Activated T-cell treated with anti-CD3 and anti-CD28 coated beads for 4 hours (primary cell): ENCODE results near the gene USP20.
"Not testable (repeated sequence)": the region's sequence is repeated elsewhere in the genome, so short reads cannot be mapped to it uniquely, and the experiment has no call there.

Source experiments
- DNase-seq: peaks from one replicate; pipeline ENCODE4 v3.0.0-alpha.2; 2020

The USP20 gene

GRCh38 chr9:129835128-129835859 is at the start of gene USP20, which contains the start of gene C9orf78:
USP20 (plus strand) TSS chr9:129835458; CDS start chr9:129852556, 17,098 bp downstream.
C9orf78 (minus strand) TSS chr9:129835275; CDS start chr9:129835221, 54 bp downstream.
- peak; percentile 96 for DNase-seq

DNA sequence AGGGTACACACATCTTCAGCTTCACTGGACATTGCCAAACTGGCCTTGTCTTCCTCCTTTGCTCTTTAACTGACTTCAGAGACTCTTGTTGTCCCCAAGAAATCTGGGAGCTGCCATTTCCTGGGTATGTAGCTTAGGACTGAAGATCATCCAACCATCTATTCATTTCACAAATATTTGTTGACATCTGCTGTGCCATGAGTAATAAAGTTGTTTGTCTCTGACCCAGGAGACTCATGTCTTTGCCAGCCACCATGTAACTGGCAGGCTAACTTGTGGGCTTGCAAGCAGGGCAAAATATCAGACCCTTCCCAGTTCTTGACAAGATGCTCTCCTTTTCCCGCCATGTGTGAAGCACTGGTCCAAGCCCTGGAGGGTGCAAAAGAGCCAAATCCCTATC is 49.4 kb upstream of the USP20 start:
- no peak for DNase-seq

DNA sequence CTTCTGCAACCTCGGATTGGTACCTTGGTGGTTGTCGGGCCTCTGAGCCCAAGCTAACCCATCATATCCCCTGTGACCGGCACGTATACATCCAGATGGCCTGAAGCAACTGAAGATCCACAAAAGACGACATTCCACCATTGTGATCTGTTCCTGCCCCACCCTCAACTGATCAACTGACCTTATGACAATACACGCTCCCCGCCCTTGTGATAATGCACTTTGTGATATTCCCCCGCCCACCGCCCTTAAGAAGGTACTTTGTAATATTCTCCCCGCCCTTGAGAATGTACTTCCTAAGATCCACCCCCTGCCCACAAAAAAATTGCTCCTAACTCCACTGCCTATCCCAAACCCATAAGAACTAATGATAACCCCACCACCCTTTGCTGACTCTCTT is 48.8 kb upstream of the USP20 start:
- DNase-seq: no peak

GRCh38 chr9:129794549-129794948 is 40.7 kb upstream of the USP20 start:
- DNase-seq: no peak

GRCh38 chr9:129796029-129796428 is 39.2 kb upstream of the USP20 start:
- not testable (repeated sequence) for DNase-seq

DNA sequence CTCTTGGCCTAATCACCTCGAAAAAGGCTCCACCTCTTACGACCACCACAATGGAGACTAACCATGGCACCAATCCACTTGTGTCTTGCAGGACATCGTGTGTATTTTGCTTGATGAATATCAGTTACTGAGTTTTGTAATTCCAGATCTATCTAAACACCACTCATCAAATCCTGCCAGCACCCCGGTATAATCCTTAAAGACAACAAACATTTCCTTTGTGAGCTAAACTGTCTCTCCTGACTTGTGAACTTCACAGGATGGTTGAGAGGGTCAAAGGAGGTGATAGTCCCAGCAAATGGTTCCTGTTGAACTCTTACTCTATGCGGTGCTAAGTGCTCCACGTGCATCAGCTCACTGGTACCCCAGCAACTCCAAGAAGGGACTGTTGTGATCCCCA is 36.3 kb upstream of the USP20 start:
- DNase-seq: no peak

DNA sequence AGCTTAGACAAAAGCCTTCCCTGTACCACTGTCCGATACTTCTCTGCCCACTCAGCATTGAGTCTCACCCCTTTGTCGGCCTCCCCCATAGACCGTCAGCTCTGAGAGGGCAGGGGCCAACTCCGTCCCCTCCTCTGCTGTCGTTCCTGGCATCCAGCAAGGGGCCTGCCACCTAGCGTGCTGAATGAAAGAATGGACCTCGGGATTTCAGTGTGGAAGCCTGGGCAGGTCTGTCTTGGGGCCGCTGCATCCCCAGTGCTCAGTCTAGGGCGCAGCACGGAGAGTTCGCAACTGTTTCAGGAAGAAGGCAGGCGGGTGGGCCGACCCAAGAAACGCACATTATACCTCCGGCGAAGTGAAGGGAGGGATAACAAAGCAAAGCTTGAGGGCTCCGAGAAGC is 33.8 kb upstream of the USP20 start:
- no peak for DNase-seq

- peak; percentile 96 for DNase-seq
Observed at GRCh38 chr9:129802833-129803675, 32.2 kb upstream of the USP20 start, which contains the start of gene TOR1B. TOR1B (plus strand) TSS chr9:129803184; CDS start chr9:129803213, 29 bp downstream.

DNA sequence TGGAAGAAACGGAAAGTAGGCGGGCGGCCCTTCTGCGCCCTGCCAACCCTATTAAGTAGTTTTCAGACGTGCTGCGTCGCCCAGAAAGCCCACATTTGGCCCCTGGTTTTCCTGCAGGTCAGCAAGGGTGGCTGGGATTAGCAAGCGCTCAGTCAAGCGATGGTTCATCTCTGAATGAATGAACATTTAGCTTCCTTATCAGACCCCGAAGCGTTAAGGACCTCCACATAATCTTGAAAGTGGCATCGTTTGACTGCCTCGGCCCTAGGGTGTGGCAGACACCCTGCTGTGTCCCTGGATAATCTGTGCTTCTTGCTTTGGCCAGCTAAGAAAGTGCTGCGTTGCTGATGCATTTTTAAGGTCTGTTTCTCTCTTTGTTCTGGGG is 31.6 kb upstream of the USP20 start:
- DNase-seq: no peak

DNA sequence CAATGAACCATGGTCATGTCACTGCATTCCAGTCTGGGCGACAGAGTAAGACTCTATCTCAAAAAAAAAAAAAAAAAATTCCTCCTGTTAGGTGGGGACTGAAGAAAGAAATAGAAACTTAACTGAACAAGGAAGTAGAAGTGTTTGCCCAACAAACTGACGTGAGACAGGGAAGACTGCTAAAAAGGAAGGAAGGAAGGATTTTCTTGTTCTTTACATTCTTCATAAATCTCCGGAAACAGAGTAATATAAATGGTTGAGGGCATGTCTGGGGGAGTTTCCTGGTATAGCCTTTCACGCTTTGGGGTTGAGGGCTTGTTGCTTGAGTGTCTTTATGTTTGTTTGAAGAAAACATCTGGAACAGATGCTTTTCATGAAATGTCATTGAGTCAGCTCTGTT is 29.2 kb upstream of the USP20 start:
- no peak for DNase-seq

DNA sequence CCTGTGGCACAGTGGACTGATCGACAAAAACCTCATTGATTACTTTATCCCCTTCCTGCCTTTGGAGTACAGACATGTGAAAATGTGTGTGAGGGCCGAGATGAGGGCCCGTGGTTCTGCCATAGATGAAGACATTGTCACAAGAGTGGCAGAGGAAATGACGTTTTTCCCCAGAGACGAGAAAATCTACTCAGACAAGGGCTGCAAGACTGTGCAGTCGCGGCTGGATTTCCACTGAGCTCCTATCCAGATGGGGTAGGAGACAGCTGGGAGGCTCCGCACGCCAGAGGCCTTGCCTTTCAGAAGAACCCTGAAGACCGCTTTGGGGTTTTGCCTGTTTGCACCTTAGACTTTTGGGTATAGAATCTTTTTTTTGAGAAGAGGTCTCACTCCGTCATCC is 25.9 kb upstream of the USP20 start:
- no peak for DNase-seq

- DNase-seq: no peak
Observed at GRCh38 chr9:129810116-129810515, 25.1 kb upstream of the USP20 start.

GRCh38 chr9:129810788-129811187 is 24.5 kb upstream of the USP20 start:
- DNase-seq: no peak

DNA sequence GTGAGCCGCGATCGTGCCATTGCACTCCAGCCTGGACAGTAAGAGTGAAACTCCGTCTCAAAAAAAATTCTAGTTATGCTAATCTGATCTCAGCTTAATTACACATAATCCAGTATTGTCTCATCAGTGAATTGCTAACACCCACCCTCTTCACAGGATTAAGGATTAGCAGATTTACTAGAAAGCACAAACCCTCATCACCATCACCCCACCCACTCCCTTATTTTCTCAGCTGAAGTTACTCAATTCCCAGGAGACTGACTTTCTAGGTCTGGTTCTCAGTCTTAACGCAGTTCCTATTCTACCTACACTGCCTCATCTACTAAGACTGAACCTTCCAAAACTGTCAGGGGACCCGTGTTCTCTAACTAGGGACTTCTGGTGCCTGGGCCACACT is 23.3 kb upstream of the USP20 start:
- DNase-seq: no peak

DNA sequence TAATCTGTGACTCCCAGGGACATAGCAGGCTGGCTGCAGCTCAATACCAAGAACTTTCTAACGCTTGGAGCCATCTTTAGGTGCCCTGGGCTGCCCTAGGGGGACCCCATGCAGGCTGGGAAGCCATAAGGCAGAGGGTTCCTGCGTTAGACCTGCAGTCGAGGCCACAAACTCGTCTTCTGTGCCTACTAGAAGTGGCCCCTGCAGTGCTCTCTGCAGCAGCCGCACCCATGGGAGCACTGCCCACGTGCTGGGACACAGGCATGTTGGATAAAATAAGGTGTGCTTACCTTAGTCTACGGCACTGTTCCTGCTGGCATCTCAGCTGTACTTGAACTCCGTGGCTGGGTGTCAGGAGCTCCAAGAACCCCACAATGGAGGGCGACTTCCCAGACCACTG is 22.9 kb upstream of the USP20 start:
- no peak for DNase-seq

- no peak for DNase-seq
Observed at GRCh38 chr9:129813661-129814060, 21.6 kb upstream of the USP20 start.

- DNase-seq: no peak
Observed at GRCh38 chr9:129814432-129815223, 20.6 kb upstream of the USP20 start.

GRCh38 chr9:129815278-129815677 is 20.0 kb upstream of the USP20 start:
- no peak for DNase-seq

DNA sequence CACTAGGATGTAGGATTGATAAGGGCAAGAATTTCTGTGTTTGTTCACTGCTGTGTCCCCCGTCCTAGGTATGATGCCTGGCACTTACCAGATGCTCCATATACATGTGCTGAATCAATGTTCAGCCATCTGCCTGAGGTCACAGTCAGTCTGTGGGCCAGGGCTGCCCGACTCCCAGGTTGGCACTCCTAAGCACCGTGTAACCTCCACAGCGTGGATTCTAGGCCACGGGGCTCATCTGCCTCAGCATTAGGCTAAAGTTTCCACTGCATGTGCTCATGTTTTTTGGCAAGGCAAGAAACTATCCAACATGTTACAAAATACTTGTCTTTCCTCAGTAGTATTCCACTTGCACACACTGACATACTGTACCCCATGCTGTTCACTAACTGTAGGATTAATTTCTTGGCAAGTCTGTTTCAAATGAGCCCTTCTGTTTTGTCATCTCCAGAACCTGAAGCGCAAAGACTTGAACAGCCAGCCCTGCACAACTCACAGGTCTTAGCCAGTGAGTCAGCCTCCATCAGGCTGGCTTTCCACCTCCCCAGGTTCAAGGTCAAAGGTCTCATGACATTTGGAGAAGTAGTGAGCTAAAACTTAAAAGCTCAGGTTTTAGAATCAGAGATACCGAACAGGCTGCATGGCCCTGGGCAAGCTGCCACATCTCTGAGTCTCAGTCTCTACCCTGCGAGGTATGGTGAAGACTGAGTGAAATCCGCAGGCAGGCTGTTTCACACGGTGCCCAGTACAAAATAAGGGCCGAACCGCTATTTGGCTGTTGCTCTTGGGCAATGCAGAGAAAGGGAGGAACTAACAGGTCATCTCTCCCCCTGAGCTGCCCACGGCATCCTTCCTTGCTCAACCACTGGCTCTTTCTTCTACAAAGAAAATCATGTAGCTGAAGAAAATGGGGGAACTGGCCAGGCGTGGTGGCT is 18.5 kb upstream of the USP20 start:
- no peak for DNase-seq

- no peak for DNase-seq
Observed at GRCh38 chr9:129822898-129823541, 12.2 kb upstream of the USP20 start.

DNA sequence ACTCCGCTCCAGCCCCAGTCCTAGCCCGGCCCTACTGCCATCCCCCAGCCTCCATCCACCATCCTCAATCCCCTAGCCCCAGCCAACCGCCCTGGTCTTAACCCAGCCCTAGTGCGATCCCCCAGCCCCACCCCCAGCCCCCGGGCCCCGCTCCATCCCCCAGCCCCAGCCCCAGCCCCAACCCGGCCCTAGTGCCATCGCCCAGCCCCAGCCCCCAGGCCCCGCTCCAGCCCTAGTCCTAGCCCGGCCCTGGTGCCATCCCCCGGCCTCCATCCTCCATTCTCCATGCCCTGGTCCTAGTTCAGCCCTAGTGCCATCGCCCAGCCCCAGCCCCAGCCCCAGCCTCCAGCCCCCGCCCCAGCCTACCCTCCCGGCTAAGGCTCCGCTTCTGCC is 11.7 kb upstream of the USP20 start:
- DNase-seq: no peak
